ENCODE results near the gene CXCL12.

The CXCL12 gene

GRCh38 chr10:44352316-44353127 is 32.4 kb downstream of the CXCL12 start:
- no peak for DNase-seq
- in situ Hi-C loops (cut with MboI; ENCODE audit: low pct_unique_long_range_greater_than_20kb, low sequenced_read_pairs): no loop called here

- no peak for DNase-seq
Measured at GRCh38 chr10:44348496-44348895, 36.4 kb downstream of the CXCL12 start.

GRCh38 chr10:44347609-44348400 is 37.1 kb downstream of the CXCL12 start:
- in situ Hi-C loops (cut with MboI; ENCODE audit: low pct_unique_long_range_greater_than_20kb, low sequenced_read_pairs): no loop called here
- no peak for DNase-seq

More at GRCh38 chr10:44348496-44348895, 36.4 kb downstream of the CXCL12 start:
- in situ Hi-C loops (cut with MboI; ENCODE audit: low pct_unique_long_range_greater_than_20kb, low sequenced_read_pairs): no loop called here

- in situ Hi-C loops (cut with MboI; ENCODE audit: low pct_unique_long_range_greater_than_20kb, low sequenced_read_pairs): no loop called here
- no peak for DNase-seq
Measured at GRCh38 chr10:44344727-44345126, 40.2 kb downstream of the CXCL12 start.

- in situ Hi-C loops (cut with MboI; ENCODE audit: low pct_unique_long_range_greater_than_20kb, low sequenced_read_pairs): no loop called here
- DNase-seq: no peak
Measured at GRCh38 chr10:44343843-44344242, 41.1 kb downstream of the CXCL12 start.

GRCh38 chr10:44341886-44342285 is 43.0 kb downstream of the CXCL12 start:
- DNase-seq: no peak
- in situ Hi-C loops (cut with MboI; ENCODE audit: low pct_unique_long_range_greater_than_20kb, low sequenced_read_pairs): no loop called here

GRCh38 chr10:44340557-44340956 is 44.3 kb downstream of the CXCL12 start:
- no peak for DNase-seq
- in situ Hi-C loops (cut with MboI; ENCODE audit: low pct_unique_long_range_greater_than_20kb, low sequenced_read_pairs): no loop called here

- in situ Hi-C loops (cut with MboI; ENCODE audit: low pct_unique_long_range_greater_than_20kb, low sequenced_read_pairs): no loop called here
Measured at GRCh38 chr10:44339218-44339617, 45.7 kb downstream of the CXCL12 start.

GRCh38 chr10:44337081-44337480 is 47.8 kb downstream of the CXCL12 start:
- DNase-seq: no peak
- in situ Hi-C loops (cut with MboI; ENCODE audit: low pct_unique_long_range_greater_than_20kb, low sequenced_read_pairs): no loop called here

More at GRCh38 chr10:44339218-44339617, 45.7 kb downstream of the CXCL12 start:
- DNase-seq: no peak

GRCh38 chr10:44335330-44336021 is 49.4 kb downstream of the CXCL12 start:
- no peak for DNase-seq
- in situ Hi-C loops (cut with MboI; ENCODE audit: low pct_unique_long_range_greater_than_20kb, low sequenced_read_pairs): no loop called here

- in situ Hi-C loops (cut with MboI; ENCODE audit: low pct_unique_long_range_greater_than_20kb, low sequenced_read_pairs): no loop called here
- no peak for DNase-seq
Measured at GRCh38 chr10:44334621-44335184, 50.2 kb downstream of the CXCL12 start.

- no peak for DNase-seq
- in situ Hi-C loops (cut with MboI; ENCODE audit: low pct_unique_long_range_greater_than_20kb, low sequenced_read_pairs): no loop called here
Measured at GRCh38 chr10:44334091-44334490, 50.8 kb downstream of the CXCL12 start.

GRCh38 chr10:44333511-44333910 is 51.4 kb downstream of the CXCL12 start:
- in situ Hi-C loops (cut with MboI; ENCODE audit: low pct_unique_long_range_greater_than_20kb, low sequenced_read_pairs): no loop called here
- no peak for DNase-seq

GRCh38 chr10:44332465-44332864 is 52.4 kb downstream of the CXCL12 start:
- in situ Hi-C loops (cut with MboI; ENCODE audit: low pct_unique_long_range_greater_than_20kb, low sequenced_read_pairs): no loop called here
- DNase-seq: no peak

GRCh38 chr10:44330431-44330830 is 54.5 kb downstream of the CXCL12 start:
- DNase-seq: no peak
- in situ Hi-C loops (cut with MboI; ENCODE audit: low pct_unique_long_range_greater_than_20kb, low sequenced_read_pairs): no loop called here

- no peak for DNase-seq
- in situ Hi-C loops (cut with MboI; ENCODE audit: low pct_unique_long_range_greater_than_20kb, low sequenced_read_pairs): no loop called here
Measured at GRCh38 chr10:44327461-44327860, 57.4 kb downstream of the CXCL12 start.

Data from KBM-7 (cell line).